A549 (cell line): Measurements from ENCODE around the gene DGCR2.

Source experiments
- CTCF ChIP-seq: fragments of >200 bp; sonication (Bioruptor Twin); formaldehyde crosslinking; IDR thresholded peaks from 3 replicates; pipeline ENCODE4 v1.5.1; 2016
- NFE2L2 ChIP-seq: fragments of 150-350 bp; conservative IDR thresholded peaks from 2 replicates; pipeline ENCODE4 v1.6.1; 2014; ENCODE audit warnings: low read length

DNA sequence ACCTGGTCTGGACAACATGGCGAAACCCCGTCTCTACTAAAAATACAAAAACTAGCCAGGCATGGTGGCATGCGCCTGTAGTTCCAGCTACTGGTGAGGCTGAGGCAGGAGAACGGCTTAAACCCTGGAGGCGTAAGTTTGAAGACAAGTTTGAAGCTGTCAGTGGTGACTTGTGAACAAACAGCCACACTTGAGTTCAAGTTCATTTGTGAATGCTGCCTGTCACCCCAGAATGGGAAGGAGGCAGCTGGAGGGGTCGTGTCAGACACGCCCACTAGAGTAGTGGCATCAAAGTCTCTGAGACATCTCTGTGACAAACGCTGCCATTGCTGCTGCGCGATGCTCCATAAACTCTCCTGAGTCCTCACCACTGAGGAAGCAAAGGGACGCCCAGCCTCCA is 74.2 kb downstream of the DGCR2 start:
- no peak for TF ChIP-seq NFE2L2
- TF ChIP-seq CTCF = no peak
